ENCODE results near the gene MBOAT1.

DNA sequence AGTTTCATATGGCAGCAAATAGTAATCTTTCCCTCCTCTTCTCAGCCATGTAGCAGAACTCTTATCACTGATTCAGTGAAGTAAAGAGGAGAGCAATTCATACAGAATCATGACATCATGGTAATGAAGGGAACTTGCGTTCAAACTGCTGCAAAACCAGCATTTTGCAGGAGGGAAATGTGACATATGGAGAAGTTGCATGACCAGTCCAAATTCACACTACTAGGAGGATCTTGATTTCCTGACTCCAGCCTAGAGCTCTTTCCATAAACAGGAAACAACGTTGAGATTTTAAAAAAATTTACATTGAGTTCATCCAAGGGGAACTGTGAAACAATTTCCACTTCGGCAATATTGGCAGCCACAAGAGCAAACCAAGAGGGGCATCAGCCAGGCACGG is 63.8 kb downstream of the MBOAT1 start:
- TF ChIP-seq, protein P1, sequence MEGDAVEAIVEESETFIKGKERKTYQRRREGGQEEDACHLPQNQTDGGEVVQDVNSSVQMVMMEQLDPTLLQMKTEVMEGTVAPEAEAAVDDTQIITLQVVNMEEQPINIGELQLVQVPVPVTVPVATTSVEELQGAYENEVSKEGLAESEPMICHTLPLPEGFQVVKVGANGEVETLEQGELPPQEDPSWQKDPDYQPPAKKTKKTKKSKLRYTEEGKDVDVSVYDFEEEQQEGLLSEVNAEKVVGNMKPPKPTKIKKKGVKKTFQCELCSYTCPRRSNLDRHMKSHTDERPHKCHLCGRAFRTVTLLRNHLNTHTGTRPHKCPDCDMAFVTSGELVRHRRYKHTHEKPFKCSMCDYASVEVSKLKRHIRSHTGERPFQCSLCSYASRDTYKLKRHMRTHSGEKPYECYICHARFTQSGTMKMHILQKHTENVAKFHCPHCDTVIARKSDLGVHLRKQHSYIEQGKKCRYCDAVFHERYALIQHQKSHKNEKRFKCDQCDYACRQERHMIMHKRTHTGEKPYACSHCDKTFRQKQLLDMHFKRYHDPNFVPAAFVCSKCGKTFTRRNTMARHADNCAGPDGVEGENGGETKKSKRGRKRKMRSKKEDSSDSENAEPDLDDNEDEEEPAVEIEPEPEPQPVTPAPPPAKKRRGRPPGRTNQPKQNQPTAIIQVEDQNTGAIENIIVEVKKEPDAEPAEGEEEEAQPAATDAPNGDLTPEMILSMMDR (conservative IDR thresholded peaks at IDR 0.05; ENCODE audit: low read length) = no peak
- TF ChIP-seq EZH2phosphoT487 (IDR thresholded peaks at IDR 0.05; ENCODE audit: borderline replicate concordance, low read depth, low read length) = no peak
